KMS-11 (cell line): ENCODE results near the gene SPEM2.

ENCODE experiments used
- H2AFZ ChIP-seq: fragments of 200-600 bp; sonication (generic); 2 replicates; pipeline ENCODE4 v1.6.1; 2016; ENCODE audit warnings: antibody characterized with exemption, mixed run types, low read depth
- H3K27ac ChIP-seq: fragments of 200-600 bp; sonication (generic); 2 replicates; pipeline ENCODE4 v1.6.1; 2016; ENCODE audit warnings: mild to moderate bottlenecking, mixed run types
- H3K27me3 ChIP-seq: fragments of 200-600 bp; sonication (generic); 2 replicates; pipeline ENCODE4 v1.6.1; 2017; ENCODE audit warnings: mild to moderate bottlenecking, low read depth, mixed run types, moderate library complexity; ENCODE audit not compliant: insufficient read depth
- H3K36me3 ChIP-seq: fragments of 200-600 bp; sonication (generic); 2 replicates; pipeline ENCODE4 v1.6.1; 2017; ENCODE audit warnings: mild to moderate bottlenecking, mixed run types; ENCODE audit not compliant: insufficient read depth
- H3K4me1 ChIP-seq: fragments of 200-600 bp; sonication (generic); 2 replicates; pipeline ENCODE4 v1.6.1; 2016; ENCODE audit warnings: mild to moderate bottlenecking, low read depth, mixed run types; ENCODE audit not compliant: poor library complexity, severe bottlenecking
- H3K4me2 ChIP-seq: fragments of 200-600 bp; sonication (generic); 2 replicates; pipeline ENCODE4 v1.7.0; 2016; ENCODE audit warnings: mild to moderate bottlenecking, mixed run types
- H3K4me3 ChIP-seq: fragments of 200-600 bp; sonication (generic); IDR thresholded peaks from 2 replicates; pipeline ENCODE4 v1.6.1; 2017; ENCODE audit warnings: low read depth, low read length, mixed read lengths; ENCODE audit not compliant: insufficient read depth
- H3K79me2 ChIP-seq: fragments of 200-600 bp; sonication (generic); 2 replicates; pipeline ENCODE4 v1.6.1; 2016; ENCODE audit warnings: low read depth, mixed run types; ENCODE audit not compliant: insufficient read depth
- H3K9ac ChIP-seq: fragments of 200-600 bp; sonication (generic); 2 replicates; pipeline ENCODE4 v1.6.1; 2016; ENCODE audit warnings: mild to moderate bottlenecking, mixed run types
- H4K20me1 ChIP-seq: fragments of 200-600 bp; sonication (generic); 2 replicates; pipeline ENCODE4 v1.6.1; 2016; ENCODE audit warnings: mild to moderate bottlenecking, mixed run types; ENCODE audit not compliant: insufficient read depth
- CTCF ChIP-seq: fragments of 200-600 bp; sonication (generic); conservative IDR thresholded peaks from 2 replicates; pipeline ENCODE4 v1.6.1; 2017; ENCODE audit warnings: low read depth, mild to moderate bottlenecking, antibody characterized with exemption, low read length, moderate library complexity, mixed read lengths

The SPEM2 gene

GRCh38 chr17:7421186-7421585 lies 4.2 kb upstream of the SPEM2 start:
- Histone ChIP-seq H3K9ac (no peak overlapping the region), H4K20me1 (no peaks in the 10 kb centered on the region), H3K4me1 (no peaks in the 10 kb centered on the region), H3K4me3 (no peak overlapping the region), H3K27me3 (no peaks in the 10 kb centered on the region), H3K36me3 (no peaks in the 10 kb centered on the region), H3K4me2 (no peak overlapping the region), H3K27ac (no peak overlapping the region), H3K79me2 (no peaks in the 10 kb centered on the region), H2AFZ (no peak overlapping the region)
- no peak for TF ChIP-seq CTCF

- no peaks in the 10 kb centered on the region for H4K20me1 ChIP-seq
- H3K9ac ChIP-seq: no peak overlapping the region
- no peak overlapping the region for H3K4me2 ChIP-seq
- no peaks in the 10 kb centered on the region for H3K27me3 ChIP-seq
- H3K27ac ChIP-seq: no peak overlapping the region
- no peak overlapping the region for H3K4me3 ChIP-seq
- no peaks in the 10 kb centered on the region for H3K79me2 ChIP-seq
- H3K4me1 ChIP-seq: no peaks in the 10 kb centered on the region
- no peak for TF ChIP-seq CTCF
- H3K36me3 ChIP-seq: no peaks in the 10 kb centered on the region
- no peak overlapping the region for H2AFZ ChIP-seq
These were observed 1.7 kb upstream of the SPEM2 start for GRCh38 chr17:7423679-7424078.

- no peak overlapping the region for H3K9ac ChIP-seq
- H3K4me3 ChIP-seq: no peak overlapping the region
- H2AFZ ChIP-seq: no peak overlapping the region
- H3K27me3 ChIP-seq: no peaks in the 10 kb centered on the region
- H3K36me3 ChIP-seq: no peaks in the 10 kb centered on the region
- H3K4me1 ChIP-seq: no peaks in the 10 kb centered on the region
- no peak overlapping the region for H3K4me2 ChIP-seq
- H3K27ac ChIP-seq: no peak overlapping the region
- no peak for TF ChIP-seq CTCF
- H4K20me1 ChIP-seq: no peaks in the 10 kb centered on the region
- H3K79me2 ChIP-seq: no peaks in the 10 kb centered on the region
These were observed 340 bp downstream of the SPEM2 start for GRCh38 chr17:7425756-7426155.

- no peaks in the 10 kb centered on the region for H3K27me3 ChIP-seq
These were observed 917 bp downstream of the SPEM2 start for GRCh38 chr17:7426203-7426863.

More at GRCh38 chr17:7426203-7426863, 917 bp downstream of the SPEM2 start:
- Histone ChIP-seq H2AFZ (no peak overlapping the region), H4K20me1 (no peaks in the 10 kb centered on the region), H3K4me1 (no peaks in the 10 kb centered on the region), H3K4me2 (no peak overlapping the region), H3K4me3 (no peak overlapping the region), H3K36me3 (no peaks in the 10 kb centered on the region), H3K9ac (no peak overlapping the region), H3K79me2 (no peaks in the 10 kb centered on the region), H3K27ac (no peak overlapping the region)
- TF ChIP-seq CTCF: no peak
